ENCODE data around the gene MGAT4A. TPM values are rescaled to one million over a fixed set of nuclear protein-coding genes. Genes with fewer than 3 reads are reported as not detected.

The MGAT4A gene
- total and polyA plus RNA-seq, 2 of the 8 experiments (the other 6 are each of a cell fraction or from before 2014, with no cell fraction given), result 1.4 to 7.7 TPM

DNA sequence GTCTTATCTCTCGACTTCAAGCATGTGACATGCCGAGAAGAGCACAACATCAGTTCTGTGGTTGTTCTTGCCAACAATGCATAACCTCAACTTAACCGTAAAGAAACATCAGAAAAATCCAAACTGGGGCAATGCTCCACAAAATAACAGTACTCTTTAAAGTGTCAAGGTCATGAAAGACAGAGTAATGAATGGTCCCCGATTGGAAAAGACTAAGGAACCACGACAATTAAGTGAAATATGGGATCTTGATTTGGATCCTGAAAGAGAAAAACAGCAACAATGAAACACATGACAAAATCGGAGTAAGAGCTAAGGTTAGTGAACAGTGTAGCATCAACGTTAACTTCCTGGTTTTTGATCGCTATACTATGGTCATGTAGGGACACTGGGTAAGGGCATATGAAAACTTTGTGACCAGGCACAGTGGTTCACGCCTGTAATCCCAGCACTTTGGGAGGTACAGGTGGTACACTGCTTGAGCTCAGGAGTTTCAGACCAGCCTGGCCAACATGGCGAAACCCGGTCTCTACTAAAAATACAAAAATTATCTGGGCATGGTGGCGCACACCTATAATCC is 67.3 kb downstream of the MGAT4A start:
- H3K79me1 ChIP-seq (ENCODE audit: low read depth, low read length), result no peaks in the 10 kb centered on the region
- no peak overlapping the region for H3K14ac ChIP-seq (ENCODE audit: insufficient read length)
- DNase-seq (ENCODE audit: low read depth in 1 of 2, low spot score in 2 of 2) (no peak), FAIRE-seq (no peak)
- H3K36me3 ChIP-seq (ENCODE audit: control insufficient read depth in 2 of 4, insufficient read depth in 4 of 4, low read length in 3 of 4), result no peaks in the 10 kb centered on the region
- no peaks in the 10 kb centered on the region for H3K27me3 ChIP-seq (replicated peaks in 1 of 4; ENCODE audit: control insufficient read depth in 3 of 4, extremely low read depth in 1 of 4, insufficient read depth in 3 of 4, low read length in 3 of 4)
- H2BK120ac ChIP-seq (replicated peaks; ENCODE audit: low read depth, low read length), result no peak overlapping the region
- H4K5ac ChIP-seq (ENCODE audit: insufficient read length, low read depth, low read length), result no peak overlapping the region
- H3K4me1 ChIP-seq (replicated peaks in 1 of 4; ENCODE audit: control insufficient read depth in 3 of 4, insufficient read depth in 4 of 4, low read length in 3 of 4), result no peaks in the 10 kb centered on the region
- ChIA-PET POLR2A (ENCODE audit: partially characterized antibody) (no interaction called here), CTCF (ENCODE audit: partially characterized antibody) (interaction anchor here (1.2 kb wide), 1 partner anchor 10 kb away, joined by 3 read pairs; no protein-coding TSS in a partner anchor)
- H4K8ac ChIP-seq (ENCODE audit: extremely low read depth, insufficient read depth, low read length), result no peak overlapping the region
- no peak overlapping the region for H3K27ac ChIP-seq (ENCODE audit: low read depth, low read length)
- H3K79me2 ChIP-seq (ENCODE audit: control insufficient read depth in 1 of 2, insufficient read depth in 2 of 2, low read length in 2 of 2), result no peaks in the 10 kb centered on the region
- no peaks in the 10 kb centered on the region for H4K20me1 ChIP-seq (replicated peaks in 1 of 2; ENCODE audit: control insufficient read depth in 1 of 2, insufficient read depth in 2 of 2, low read length in 2 of 2)
- H4K91ac ChIP-seq (replicated peaks; ENCODE audit: insufficient read length, low read length), result no peak overlapping the region
- no peak for TF ChIP-seq GTF2F1 (IDR thresholded peaks at IDR 0.05; ENCODE audit: borderline replicate concordance, low read depth, low read length)
- TF ChIP-seq CTCF (IDR thresholded peaks at IDR 0.05; ENCODE audit: control extremely low read depth in 1 of 3, insufficient read depth in 1 of 3, low read depth in 1 of 3, low read length in 3 of 3), result no peak
- no peak for TF ChIP-seq POLR2AphosphoS5 (IDR thresholded peaks at IDR 0.05; ENCODE audit: low read depth, low read length)
- no peak for TF ChIP-seq MAX (IDR thresholded peaks at IDR 0.05)
- no peak for TF ChIP-seq NANOG (IDR thresholded peaks at IDR 0.05; ENCODE audit: insufficient read depth, low read depth, low read length, poor library complexity, severe bottlenecking)
- TF ChIP-seq BCL11A (IDR thresholded peaks at IDR 0.05; ENCODE audit: low read depth in 2 of 2, low read length in 2 of 2), result no peak
- TF ChIP-seq POLR2A (IDR thresholded peaks at IDR 0.05; ENCODE audit: control extremely low read depth in 1 of 2, low read depth in 2 of 2, low read length in 2 of 2), result no peak
- no peak for TF ChIP-seq RXRA (IDR thresholded peaks at IDR 0.05; ENCODE audit: insufficient read depth, low read depth, low read length)
- no peak for TF ChIP-seq TEAD4 (IDR thresholded peaks at IDR 0.05; ENCODE audit: low read depth, low read length)
- no peak overlapping the region for H2BK5ac ChIP-seq (ENCODE audit: low read depth, low read length)
- H3K56ac ChIP-seq (replicated peaks; ENCODE audit: insufficient read length, low read depth, low read length), result no peak overlapping the region
- H2AK5ac ChIP-seq (ENCODE audit: low read depth, low read length), result no peak overlapping the region
- no peak overlapping the region for H3K18ac ChIP-seq (ENCODE audit: extremely low read depth, low read length)
- H2BK12ac ChIP-seq (ENCODE audit: low read depth, low read length), result no peak overlapping the region
- H3K9me3 ChIP-seq (ENCODE audit: insufficient read depth in 2 of 2, low read depth in 1 of 2, low read length in 1 of 2), result no peaks in the 10 kb centered on the region; a peak in 1 of 4 replicates
- no peak overlapping the region for H3K9ac ChIP-seq (replicated peaks in 1 of 4; ENCODE audit: extremely low read depth in 1 of 4, low read depth in 3 of 4, low read length in 3 of 4)
- H3K23me2 ChIP-seq (ENCODE audit: low read depth, low read length), result no peaks in the 10 kb centered on the region
- no peak overlapping the region for H3K4ac ChIP-seq (replicated peaks; ENCODE audit: insufficient read length, low read depth, low read length)
- no peak overlapping the region for H2BK15ac ChIP-seq (ENCODE audit: low read length)
- H3K23ac ChIP-seq (ENCODE audit: insufficient read length), result no peak overlapping the region
- no peak overlapping the region for H2BK20ac ChIP-seq (ENCODE audit: low read length)
- 90% methylated on average over 12 of the region's 12 CpGs; no CpG with 5 or more reads in 1 of the 2 experiments for whole genome bisulfite sequencing, 2 experiments (ENCODE audit: extremely low coverage in 1 of 2, insufficient coverage in 1 of 2, insufficient read length in 1 of 2, insufficient replicate concordance in 2 of 2, low coverage in 1 of 2, low lambda C conversion rate in 2 of 2, missing lambda C conversion rate in 1 of 2)
- H2AFZ ChIP-seq (ENCODE audit: low read length), result no peak overlapping the region
- H3K4me2 ChIP-seq (ENCODE audit: insufficient read depth in 1 of 2, low read depth in 2 of 2, low read length in 2 of 2), result no peak overlapping the region
- H3K4me3 ChIP-seq (ENCODE audit: extremely low read depth in 1 of 4, insufficient read depth in 2 of 4, low read depth in 3 of 4, low read length in 4 of 4), result no peak overlapping the region

Measured in H1 (cell line).